K562 (cell line): Measurements from ENCODE around the gene OTULIN. TPM values are rescaled to one million over a fixed set of nuclear protein-coding genes. Genes with fewer than 3 reads are reported as not detected.

ENCODE experiments used
- ATAC-seq: fragments of 200-7000 bp; cut with Tn5 transposase; 3 replicates; pipeline ENCODE4 v1.9.1; 2020; ENCODE audit warnings: moderate library complexity
- BruUV-seq: library from RNA; stranded (reverse); fragments of 400-500 nt; replicated peaks from 2 replicates; lab custom pipeline; 2021; lab: Mats Ljungman, UMichigan
- CTCF ChIA-PET: fragments of 300-600 bp; formaldehyde crosslinking; extraction: SDS; loops from one replicate; lab custom pipeline; 2021; ENCODE audit warnings: low intra/inter-chr PET ratio; lab: Yijun Ruan, JAX
- POLR2A ChIA-PET: fragments of 300-600, 350-650 bp; sonication (Branson Sonifier 250); formaldehyde crosslinking; extraction: SDS; loops from one replicate; lab custom pipeline; 2021; ENCODE audit warnings: antibody characterized with exemption, inconsistent platforms; lab: Yijun Ruan, JAX
- DNase-seq, 4 experiments: peaks; one replicate each; pipeline versions ENCODE4 v3.0.0 to v3.0.0-alpha.2; 2011 to 2018; ENCODE audit warnings: low spot score in 3 of 4, mixed read lengths in 3 of 4; ENCODE audit errors: extremely low read depth in 1 of 4
- FAIRE-seq: peaks from 2 replicates; lab custom pipeline; 2011; peaks lifted over from hg19 to GRCh38; lab: Jason Lieb, UNC
- H2AFZ ChIP-seq: 2 replicates; pipeline ENCODE4 v1.6.0; 2011; ENCODE audit warnings: low read depth, low read length, control low read depth, inconsistent platforms
- H3K27ac ChIP-seq: fragments of 200-600 bp; 3 replicates; pipeline ENCODE4 v1.8.0; 2011; ENCODE audit warnings: low read depth, mild to moderate bottlenecking, control low read depth, inconsistent platforms, low read length, moderate library complexity, mixed read lengths; ENCODE audit errors: extremely low read depth
- H3K27me3 ChIP-seq, 2 experiments: fragments of 300-600 bp in 1 of 2; 2 replicates in 1 of 2; 3 replicates in 1 of 2; pipeline versions ENCODE4 v1.6.0 to v1.8.0; 2011; ENCODE audit warnings: inconsistent platforms in 2 of 2, low read length in 2 of 2, mild to moderate bottlenecking in 1 of 2, mixed read lengths in 1 of 2, moderate library complexity in 1 of 2; ENCODE audit not compliant: control insufficient read depth in 2 of 2, insufficient read depth in 2 of 2
- H3K36me3 ChIP-seq: fragments of 300-600 bp; 3 replicates; pipeline ENCODE4 v1.8.0; 2011; ENCODE audit warnings: mild to moderate bottlenecking, low read length, inconsistent platforms; ENCODE audit not compliant: control insufficient read depth, insufficient read depth
- H3K4me1 ChIP-seq, 2 experiments: fragments of 200-600 bp in 1 of 2; replicated peaks in 1 of 2; 2 replicates in 1 of 2; 3 replicates in 1 of 2; pipeline versions ENCODE4 v1.5.1 to v1.8.0; 2011; ENCODE audit warnings: inconsistent platforms in 2 of 2, low read length in 2 of 2, mild to moderate bottlenecking in 1 of 2, mixed read lengths in 1 of 2, moderate library complexity in 1 of 2; ENCODE audit not compliant: control insufficient read depth in 2 of 2, insufficient read depth in 2 of 2
- H3K4me2 ChIP-seq: 2 replicates; pipeline ENCODE4 v1.6.1; 2011; ENCODE audit warnings: low read length, control low read depth, inconsistent platforms, mixed read lengths; ENCODE audit not compliant: insufficient read depth
- H3K4me3 ChIP-seq: fragments of 200-600 bp; sonication (generic), shearing (Covaris generic); 2 replicates; pipeline ENCODE4 v1.5.1; 2016; ENCODE audit warnings: control low read depth, inconsistent platforms
- H3K79me2 ChIP-seq: fragments of 200-600 bp; 3 replicates; pipeline ENCODE4 v1.8.0; 2011; ENCODE audit warnings: low read length, inconsistent platforms; ENCODE audit not compliant: control insufficient read depth, insufficient read depth
- H3K9ac ChIP-seq, 2 experiments: 2 replicates each; pipeline versions ENCODE4 v1.6.0 to v1.6.1; 2011; ENCODE audit warnings: low read depth in 2 of 2, low read length in 2 of 2, control low read depth in 1 of 2, inconsistent platforms in 1 of 2, mild to moderate bottlenecking in 1 of 2, mixed read lengths in 1 of 2; ENCODE audit not compliant: insufficient read depth in 1 of 2
- H3K9me1 ChIP-seq: one replicate; pipeline ENCODE4 v1.6.0; 2011; ENCODE audit warnings: inconsistent platforms, mild to moderate bottlenecking, low read length, moderate library complexity; ENCODE audit not compliant: control insufficient read depth, insufficient read depth
- H3K9me3 ChIP-seq: replicated peaks from 2 replicates; pipeline ENCODE4 v1.5.1; 2011; ENCODE audit warnings: low read depth, low read length, inconsistent platforms; ENCODE audit not compliant: control insufficient read depth, insufficient read depth
- H4K20me1 ChIP-seq: replicated peaks from 2 replicates; pipeline ENCODE4 v1.6.1; 2011; ENCODE audit warnings: low read length, inconsistent platforms, mixed read lengths; ENCODE audit not compliant: control insufficient read depth, insufficient read depth
- ARID1B ChIP-seq: fragments of 450-650 bp; IDR thresholded peaks from 2 replicates; pipeline ENCODE4 v1.6.1; 2016; ENCODE audit warnings: antibody characterized with exemption, mild to moderate bottlenecking, inconsistent platforms
- BDP1 ChIP-seq: IDR thresholded peaks from 3 replicates; pipeline ENCODE4 v1.6.1; 2011; ENCODE audit not compliant: insufficient read length, insufficient read depth
- ETS2 ChIP-seq: IDR thresholded peaks from 2 replicates; pipeline ENCODE4 v1.6.1; 2016; ENCODE audit warnings: borderline replicate concordance, missing genetic modification characterization, mild to moderate bottlenecking, moderate library complexity, missing compliant biosample characterization; ENCODE audit not compliant: poor library complexity, severe bottlenecking
- EWSR1 ChIP-seq: fragments of 450-650 bp; IDR thresholded peaks from 2 replicates; pipeline ENCODE4 v1.6.1; 2018; ENCODE audit warnings: borderline replicate concordance, mild to moderate bottlenecking, low read depth, moderate library complexity; ENCODE audit not compliant: partially characterized antibody
- HNRNPUL1 ChIP-seq: fragments of 200-400 bp; formaldehyde crosslinking; IDR thresholded peaks from 2 replicates; pipeline ENCODE4 v1.6.1; 2017; ENCODE audit warnings: low read length
- MLLT1 ChIP-seq, 2 experiments: fragments of 450-650 bp; IDR thresholded peaks; 2 replicates each; pipeline ENCODE4 v1.6.1; 2016
- SIN3A ChIP-seq, 2 experiments: fragments of 150-350 bp in 1 of 2; IDR thresholded peaks; 2 replicates each; pipeline ENCODE4 v1.6.1; 2011 to 2016; ENCODE audit warnings: borderline replicate concordance in 2 of 2, low read depth in 2 of 2, low read length in 2 of 2, mild to moderate bottlenecking in 2 of 2, moderate library complexity in 2 of 2; ENCODE audit not compliant: control insufficient read depth in 1 of 2
- ZNF324 ChIP-seq: fragments of 250-450 bp; sonication (Bioruptor Pico); IDR thresholded peaks from 2 replicates; pipeline ENCODE4 v1.4.0; 2020; ENCODE audit warnings: mild to moderate bottlenecking
- ZNF586 ChIP-seq: fragments of 450-650 bp; formaldehyde crosslinking; conservative IDR thresholded peaks from 2 replicates; pipeline ENCODE4 v1.4.0; 2020; ENCODE audit warnings: mild to moderate bottlenecking, moderate library complexity
- ZNF592 ChIP-seq: fragments of 450-650 bp; IDR thresholded peaks from 2 replicates; pipeline ENCODE4 v1.6.1; 2017; ENCODE audit warnings: antibody characterized with exemption, mild to moderate bottlenecking
- WGBS: fragments of 100-300 bp; shearing (Covaris generic); methylation state at CpG from one replicate; pipeline ENCODE4 v1.1.6; 2016; ENCODE audit warnings: low coverage, mixed read lengths; ENCODE audit not compliant: insufficient coverage; ENCODE audit errors: missing lambda C conversion rate; 5-methylcytosine and 5-hydroxymethylcytosine counted together
- in situ Hi-C: fragments of 300-500 bp; cut with MboI; formaldehyde crosslinking; loops from 4 replicates; pipeline ENCODE4 v1.15.0; 2018; ENCODE audit warnings: inconsistent platforms, mixed read lengths
- intact Hi-C: fragments of 100-400 bp; cut with micrococcal nuclease; formaldehyde crosslinking; loops from 2 replicates; pipeline ENCODE4 v1.14.2; 2022
- polyA plus RNA-seq, 8 experiments: library from polyadenylated mRNA; depleted of rRNA in 4 of 8; stranded (reverse) in 5 of 8; unstranded in 3 of 8; fragments of >200 nt; fragmentation: Nextera tagmentation in 2 of 8; fragmentation: Illumina TruSeq in 1 of 8; extraction: Ambion mirVana in 2 of 8; extraction: Trizol in 1 of 8; gene quantifications; 2 replicates each; pipeline versions ENCODE4 v1.2.1 to v1.2.3, GENCODE V29; 2011 to 2014; ENCODE audit warnings: inconsistent platforms in 1 of 8, missing spikeins in 1 of 8
- total RNA-seq, 7 experiments: library from RNA; depleted of rRNA in 6 of 7; stranded (reverse); fragments of >200 nt in 6 of 7; fragmentation: Illumina TruSeq in 2 of 7; extraction: Trizol in 2 of 7; gene quantifications; 2 replicates each; pipeline versions ENCODE4 v1.2.1 to v1.2.3, GENCODE V29; 2011 to 2021; ENCODE audit warnings: low replicate concordance in 1 of 7
- TF ChIP-seq, protein P1 (sequence below), 2 experiments: fragments of 450-650 bp; IDR thresholded peaks; 2 replicates each; pipeline ENCODE4 v1.6.1; 2018; ENCODE audit warnings: mild to moderate bottlenecking in 2 of 2, low read depth in 1 of 2; ENCODE audit not compliant: partially characterized antibody in 2 of 2

The OTULIN gene
- total and polyA plus RNA-seq, 9 of the 15 experiments (the other 6 are each of a cell fraction or from before 2014, with no cell fraction given), result 3.3 to 33.6 (median 20.1) TPM

- CTCF ChIA-PET, result no interaction called here
- WGBS, result 6% methylated on average over 15 of the region's 15 CpGs
- TF ChIP-seq BDP1, result no peak
- TF ChIP-seq EWSR1, result no peak
- no peak for TF ChIP-seq ZNF586 (CRISPR knock-in tag)
- no peak for TF ChIP-seq ZNF592
- TF ChIP-seq HNRNPUL1, result no peak
- no peak for TF ChIP-seq MLLT1 (IDR thresholded peaks at IDR 0.05)
- TF ChIP-seq, protein P1, sequence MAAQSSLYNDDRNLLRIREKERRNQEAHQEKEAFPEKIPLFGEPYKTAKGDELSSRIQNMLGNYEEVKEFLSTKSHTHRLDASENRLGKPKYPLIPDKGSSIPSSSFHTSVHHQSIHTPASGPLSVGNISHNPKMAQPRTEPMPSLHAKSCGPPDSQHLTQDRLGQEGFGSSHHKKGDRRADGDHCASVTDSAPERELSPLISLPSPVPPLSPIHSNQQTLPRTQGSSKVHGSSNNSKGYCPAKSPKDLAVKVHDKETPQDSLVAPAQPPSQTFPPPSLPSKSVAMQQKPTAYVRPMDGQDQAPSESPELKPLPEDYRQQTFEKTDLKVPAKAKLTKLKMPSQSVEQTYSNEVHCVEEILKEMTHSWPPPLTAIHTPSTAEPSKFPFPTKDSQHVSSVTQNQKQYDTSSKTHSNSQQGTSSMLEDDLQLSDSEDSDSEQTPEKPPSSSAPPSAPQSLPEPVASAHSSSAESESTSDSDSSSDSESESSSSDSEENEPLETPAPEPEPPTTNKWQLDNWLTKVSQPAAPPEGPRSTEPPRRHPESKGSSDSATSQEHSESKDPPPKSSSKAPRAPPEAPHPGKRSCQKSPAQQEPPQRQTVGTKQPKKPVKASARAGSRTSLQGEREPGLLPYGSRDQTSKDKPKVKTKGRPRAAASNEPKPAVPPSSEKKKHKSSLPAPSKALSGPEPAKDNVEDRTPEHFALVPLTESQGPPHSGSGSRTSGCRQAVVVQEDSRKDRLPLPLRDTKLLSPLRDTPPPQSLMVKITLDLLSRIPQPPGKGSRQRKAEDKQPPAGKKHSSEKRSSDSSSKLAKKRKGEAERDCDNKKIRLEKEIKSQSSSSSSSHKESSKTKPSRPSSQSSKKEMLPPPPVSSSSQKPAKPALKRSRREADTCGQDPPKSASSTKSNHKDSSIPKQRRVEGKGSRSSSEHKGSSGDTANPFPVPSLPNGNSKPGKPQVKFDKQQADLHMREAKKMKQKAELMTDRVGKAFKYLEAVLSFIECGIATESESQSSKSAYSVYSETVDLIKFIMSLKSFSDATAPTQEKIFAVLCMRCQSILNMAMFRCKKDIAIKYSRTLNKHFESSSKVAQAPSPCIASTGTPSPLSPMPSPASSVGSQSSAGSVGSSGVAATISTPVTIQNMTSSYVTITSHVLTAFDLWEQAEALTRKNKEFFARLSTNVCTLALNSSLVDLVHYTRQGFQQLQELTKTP (IDR thresholded peaks at IDR 0.05; ENCODE audit: low read depth in 1 of 2, partially characterized antibody in 2 of 2), result no peak
- no peak for TF ChIP-seq ETS2 (tag)
- TF ChIP-seq SIN3A (IDR thresholded peaks at IDR 0.05; ENCODE audit: borderline replicate concordance in 2 of 2, control insufficient read depth in 1 of 2, low read depth in 2 of 2, low read length in 2 of 2), result no peak
- no peak for TF ChIP-seq ZNF324 (CRISPR knock-in tag)
- TF ChIP-seq ARID1B, result no peak
Measured at GRCh38 chr5:14730881-14731280, 66.4 kb downstream of the OTULIN start.

More at GRCh38 chr5:14730881-14731280, 66.4 kb downstream of the OTULIN start:
- no peak overlapping the region for H2AFZ ChIP-seq
- H3K27ac ChIP-seq, result no peak overlapping the region
- H3K4me1 ChIP-seq, result peaks cover 0 to 6% of the 10 kb centered on the region in 2 experiments; a peak in 1 of 5 replicates
- H3K9me3 ChIP-seq, result no peaks in the 10 kb centered on the region
- H3K27me3 ChIP-seq, result peaks cover 16 to 59% of the 10 kb centered on the region in 2 experiments; a peak in 4 of 5 replicates
- intact Hi-C loops (no loop called here), in situ Hi-C loops (loop anchor here (5.0 kb wide), 1 partner anchor 271 kb away; no protein-coding TSS in a partner anchor)
- ATAC-seq, result no peak
- no peaks in the 10 kb centered on the region for H3K36me3 ChIP-seq
- no peak overlapping the region for H3K9ac ChIP-seq
- H3K79me2 ChIP-seq, result no peaks in the 10 kb centered on the region
- H4K20me1 ChIP-seq, result no peaks in the 10 kb centered on the region; the same call in 1 of the 2 replicates
- POLR2A ChIA-PET, result interaction anchor here (0.6 to 1.0 kb wide), 3 partner anchors 37 to 293 kb away, joined by 3 read pairs; no protein-coding TSS in a partner anchor
- H3K9me1 ChIP-seq, result no peaks in the 10 kb centered on the region
- BruUV-seq, result no TSS peak
- FAIRE-seq, result no peak
- no peak overlapping the region for H3K4me3 ChIP-seq
- H3K4me2 ChIP-seq, result no peak overlapping the region
- no peak for DNase-seq
